ENCODE data around the gene DOCK7.

Gene DOCK7

GRCh38 chr1:62654744-62655143, 33.4 kb downstream of the DOCK7 start:
- Histone ChIP-seq H3K9me2 (replicated peaks; ENCODE audit: insufficient read depth, low read length) (no peaks in the 10 kb centered on the region), H3K27ac (ENCODE audit: low read depth, low read length) (no peak overlapping the region), H2AFZ (ENCODE audit: low read depth, low read length, severe bottlenecking) (no peak overlapping the region), H3F3A (ENCODE audit: insufficient read depth) (no peaks in the 10 kb centered on the region), H4K20me1 (ENCODE audit: low read depth, low read length) (no peaks in the 10 kb centered on the region), H3K4me3 (ENCODE audit: insufficient read depth, low read length, poor library complexity, severe bottlenecking) (no peak overlapping the region), H3K27me3 (ENCODE audit: low read length) (no peaks in the 10 kb centered on the region), H3K9ac (ENCODE audit: low read length) (no peak overlapping the region), H3K36me3 (ENCODE audit: low read length) (no peaks in the 10 kb centered on the region), H3K79me2 (ENCODE audit: insufficient read depth, low read length) (no peaks in the 10 kb centered on the region), H3K4me2 (ENCODE audit: low read depth, low read length, poor library complexity, severe bottlenecking) (no peak overlapping the region), H3K9me3 (ENCODE audit: insufficient read depth, low read length) (no peaks in the 10 kb centered on the region)
- TF ChIP-seq EZH2phosphoT487 (conservative IDR thresholded peaks at IDR 0.05; ENCODE audit: low read length) (no peak), CTCF (IDR thresholded peaks at IDR 0.05; ENCODE audit: insufficient read depth, low read length, poor library complexity, severe bottlenecking) (no peak)

GRCh38 chr1:62652387-62652786, 35.8 kb downstream of the DOCK7 start:
- Histone ChIP-seq H3K4me3 (ENCODE audit: insufficient read depth, low read length, poor library complexity, severe bottlenecking) (no peak overlapping the region), H3K27ac (ENCODE audit: low read depth, low read length) (no peak overlapping the region), H4K20me1 (ENCODE audit: low read depth, low read length) (no peaks in the 10 kb centered on the region), H3K36me3 (ENCODE audit: low read length) (no peaks in the 10 kb centered on the region), H2AFZ (ENCODE audit: low read depth, low read length, severe bottlenecking) (no peak overlapping the region), H3K9me2 (replicated peaks; ENCODE audit: insufficient read depth, low read length) (no peaks in the 10 kb centered on the region), H3K4me2 (ENCODE audit: low read depth, low read length, poor library complexity, severe bottlenecking) (no peak overlapping the region), H3F3A (ENCODE audit: insufficient read depth) (no peaks in the 10 kb centered on the region), H3K9ac (ENCODE audit: low read length) (no peak overlapping the region), H3K79me2 (ENCODE audit: insufficient read depth, low read length) (no peaks in the 10 kb centered on the region), H3K9me3 (ENCODE audit: insufficient read depth, low read length) (no peaks in the 10 kb centered on the region), H3K27me3 (ENCODE audit: low read length) (no peaks in the 10 kb centered on the region)
- TF ChIP-seq CTCF (IDR thresholded peaks at IDR 0.05; ENCODE audit: insufficient read depth, low read length, poor library complexity, severe bottlenecking) (no peak), EZH2phosphoT487 (conservative IDR thresholded peaks at IDR 0.05; ENCODE audit: low read length) (no peak)

GRCh38 chr1:62643283-62643682, 44.9 kb downstream of the DOCK7 start:
- Histone ChIP-seq H3K27me3 (ENCODE audit: low read length) (no peaks in the 10 kb centered on the region), H2AFZ (ENCODE audit: low read depth, low read length, severe bottlenecking) (no peak overlapping the region), H3K36me3 (ENCODE audit: low read length) (no peaks in the 10 kb centered on the region), H3K79me2 (ENCODE audit: insufficient read depth, low read length) (no peaks in the 10 kb centered on the region), H3K9me3 (ENCODE audit: insufficient read depth, low read length) (no peaks in the 10 kb centered on the region), H3F3A (ENCODE audit: insufficient read depth) (no peaks in the 10 kb centered on the region), H3K4me2 (ENCODE audit: low read depth, low read length, poor library complexity, severe bottlenecking) (no peak overlapping the region), H3K27ac (ENCODE audit: low read depth, low read length) (no peak overlapping the region), H3K4me3 (ENCODE audit: insufficient read depth, low read length, poor library complexity, severe bottlenecking) (no peak overlapping the region), H4K20me1 (ENCODE audit: low read depth, low read length) (no peaks in the 10 kb centered on the region), H3K9me2 (replicated peaks; ENCODE audit: insufficient read depth, low read length) (no peaks in the 10 kb centered on the region), H3K9ac (ENCODE audit: low read length) (no peak overlapping the region)
- TF ChIP-seq CTCF (IDR thresholded peaks at IDR 0.05; ENCODE audit: insufficient read depth, low read length, poor library complexity, severe bottlenecking) (no peak), EZH2phosphoT487 (conservative IDR thresholded peaks at IDR 0.05; ENCODE audit: low read length) (no peak)

Measured in SU-DHL-6 (cell line).